HepG2 (cell line): ENCODE results near the gene HOXC11. TPM values are rescaled to one million over a fixed set of nuclear protein-coding genes. Genes with fewer than 3 reads are reported as not detected.

Experiments
- AGO2 ChIP-seq: fragments of 200-400 bp; formaldehyde crosslinking; optimal IDR thresholded peaks from 2 replicates; pipeline ENCODE3; 2017; ENCODE audit warnings: mild to moderate bottlenecking, low read depth, low read length, moderate library complexity
- FLYWCH1 ChIP-seq: sonication (generic); formaldehyde crosslinking; IDR thresholded peaks from 2 replicates; pipeline ENCODE4 v1.8.1; 2023; ENCODE audit warnings: mild to moderate bottlenecking, missing genetic modification reagents
- HDAC6 ChIP-seq: fragments of 200-600 bp; sonication (generic); IDR thresholded peaks from 2 replicates; pipeline ENCODE4 v1.7.0; 2017; ENCODE audit warnings: mild to moderate bottlenecking, antibody characterized with exemption, low read length, low read depth
- MTA3 ChIP-seq: sonication (generic); formaldehyde crosslinking; IDR thresholded peaks from 2 replicates; pipeline ENCODE4 v1.4.0; 2020; ENCODE audit warnings: missing genetic modification reagents
- NAIF1 ChIP-seq: sonication (generic); formaldehyde crosslinking; IDR thresholded peaks from 2 replicates; pipeline ENCODE4 v1.5.0; 2020; ENCODE audit warnings: mild to moderate bottlenecking, missing genetic modification reagents, borderline replicate concordance
- NR2F1 ChIP-seq, 2 experiments: fragments of 450-650 bp in 1 of 2; formaldehyde crosslinking in 1 of 2; IDR thresholded peaks; 2 replicates each; pipeline versions ENCODE4 v1.5.0 to v1.6.1; 2016 to 2020; ENCODE audit warnings: mild to moderate bottlenecking in 1 of 2, missing compliant biosample characterization in 1 of 2, missing genetic modification reagents in 1 of 2, moderate library complexity in 1 of 2
- RFXANK ChIP-seq: IDR thresholded peaks from 2 replicates; pipeline ENCODE4 v1.6.1; 2016
- SP1 ChIP-seq, 2 experiments: fragments of 450-650 bp in 1 of 2; sonication (generic) in 1 of 2; formaldehyde crosslinking in 1 of 2; IDR thresholded peaks; 2 replicates each; pipeline versions ENCODE4 v1.4.0 to v1.6.1; 2016 to 2020; ENCODE audit warnings: missing genetic modification reagents in 1 of 2
- THYN1 ChIP-seq: sonication (generic); formaldehyde crosslinking; IDR thresholded peaks from 2 replicates; pipeline ENCODE4 v1.8.1; 2023; ENCODE audit warnings: low read depth, mild to moderate bottlenecking, moderate library complexity, missing genetic modification reagents, borderline replicate concordance
- ZMYM4 ChIP-seq: sonication (generic); formaldehyde crosslinking; IDR thresholded peaks from 2 replicates; pipeline ENCODE4 v1.8.1; 2023; ENCODE audit warnings: mild to moderate bottlenecking, missing genetic modification reagents
- ZNF256 ChIP-seq: sonication (generic); formaldehyde crosslinking; conservative IDR thresholded peaks from 2 replicates; pipeline ENCODE4 v1.4.0; 2020; ENCODE audit warnings: missing genetic modification reagents
- ZNF260 ChIP-seq: sonication (generic); formaldehyde crosslinking; IDR thresholded peaks from 2 replicates; pipeline ENCODE4 v1.4.0; 2020; ENCODE audit warnings: missing genetic modification reagents, low read depth, mild to moderate bottlenecking, borderline replicate concordance
- ZNF333 ChIP-seq: sonication (generic); formaldehyde crosslinking; IDR thresholded peaks from 2 replicates; pipeline ENCODE4 v1.4.0; 2020; ENCODE audit warnings: mild to moderate bottlenecking, missing genetic modification reagents, borderline replicate concordance
- ZNF367 ChIP-seq: sonication (generic); formaldehyde crosslinking; IDR thresholded peaks from 2 replicates; pipeline ENCODE4 v1.4.0; 2020; ENCODE audit warnings: missing genetic modification reagents, borderline replicate concordance
- ZNF556 ChIP-seq: sonication (generic); formaldehyde crosslinking; IDR thresholded peaks from 2 replicates; pipeline ENCODE4 v1.4.0; 2020; ENCODE audit warnings: mild to moderate bottlenecking, missing genetic modification reagents, borderline replicate concordance
- polyA plus RNA-seq, 8 experiments: library from polyadenylated mRNA; depleted of rRNA in 3 of 8; stranded (reverse) in 7 of 8; unstranded in 1 of 8; fragments of >200 nt; fragmentation: Illumina TruSeq in 4 of 8; extraction: Trizol in 4 of 8; gene quantifications; 2 replicates each; pipeline versions ENCODE4 v1.2.1 to v1.2.3, GENCODE V29; 2011 to 2016; ENCODE audit warnings: low read depth in 4 of 8, missing spikeins in 1 of 8, mixed read lengths in 1 of 8; ENCODE audit not compliant: insufficient read depth in 1 of 8
- total RNA-seq, 5 experiments: library from RNA; depleted of rRNA; stranded (reverse); fragments of >200 nt; fragmentation: Illumina TruSeq; extraction: Trizol; gene quantifications; 2 replicates each; pipeline ENCODE4 v1.2.3, GENCODE V29; 2016; ENCODE audit warnings: low read depth in 1 of 5
- TF ChIP-seq, protein P1 (sequence below): sonication (generic); formaldehyde crosslinking; IDR thresholded peaks from 2 replicates; pipeline ENCODE4 v1.4.0; 2020; ENCODE audit warnings: mild to moderate bottlenecking, missing genetic modification reagents
- TF ChIP-seq, protein P2 (sequence below): sonication (generic); formaldehyde crosslinking; IDR thresholded peaks from 2 replicates; pipeline ENCODE4 v1.8.1; 2023; ENCODE audit warnings: mild to moderate bottlenecking, missing genetic modification reagents
- TF ChIP-seq, protein P3 (sequence below): sonication (generic); formaldehyde crosslinking; IDR thresholded peaks from 2 replicates; pipeline ENCODE4 v1.4.0; 2020; ENCODE audit warnings: low read depth, missing genetic modification reagents

The HOXC11 gene
- total and polyA plus RNA-seq, 2 of the 13 experiments (the other 11 are each of a cell fraction or from before 2014, with no cell fraction given), result not detected

DNA sequence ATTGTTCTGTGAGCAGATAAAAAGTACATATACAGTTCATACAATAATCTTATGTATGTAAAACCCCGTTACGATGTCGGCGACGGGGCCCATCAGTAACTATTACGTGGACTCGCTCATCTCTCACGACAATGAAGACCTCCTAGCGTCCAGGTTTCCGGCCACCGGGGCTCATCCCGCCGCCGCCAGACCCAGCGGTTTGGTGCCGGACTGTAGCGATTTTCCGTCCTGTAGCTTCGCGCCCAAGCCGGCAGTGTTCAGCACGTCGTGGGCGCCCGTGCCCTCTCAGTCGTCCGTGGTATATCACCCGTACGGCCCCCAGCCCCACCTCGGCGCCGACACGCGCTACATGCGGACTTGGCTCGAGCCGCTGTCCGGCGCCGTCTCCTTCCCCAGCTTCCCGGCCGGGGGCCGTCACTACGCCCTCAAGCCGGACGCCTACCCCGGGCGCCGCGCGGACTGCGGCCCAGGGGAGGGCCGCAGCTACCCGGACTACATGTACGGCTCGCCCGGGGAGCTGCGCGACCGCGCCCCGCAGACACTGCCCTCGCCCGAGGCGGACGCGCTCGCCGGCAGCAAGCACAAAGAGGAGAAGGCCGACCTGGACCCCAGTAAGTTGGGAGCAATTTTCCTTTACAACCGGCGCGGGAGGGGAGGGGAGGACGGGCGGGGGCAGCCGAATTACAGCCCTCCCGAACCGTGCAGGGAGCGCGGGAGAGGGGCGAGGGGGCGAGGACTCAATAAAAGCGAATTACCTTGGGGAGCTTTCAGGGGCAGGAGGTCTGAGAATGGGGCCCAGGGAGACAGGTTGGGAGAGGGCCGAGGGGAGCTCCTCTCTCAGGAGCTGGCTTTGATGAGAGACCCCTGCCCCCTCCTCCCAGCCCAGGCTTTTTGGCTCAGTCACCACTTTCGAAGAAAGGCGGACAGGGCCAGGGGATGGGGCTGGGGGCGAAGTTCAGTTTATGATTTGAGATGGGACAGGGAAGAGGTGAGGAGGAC lies 27.5 kb downstream of the HOXC11 start, which contains the start of gene HOXC9 (continued):
- TF ChIP-seq, protein P1, sequence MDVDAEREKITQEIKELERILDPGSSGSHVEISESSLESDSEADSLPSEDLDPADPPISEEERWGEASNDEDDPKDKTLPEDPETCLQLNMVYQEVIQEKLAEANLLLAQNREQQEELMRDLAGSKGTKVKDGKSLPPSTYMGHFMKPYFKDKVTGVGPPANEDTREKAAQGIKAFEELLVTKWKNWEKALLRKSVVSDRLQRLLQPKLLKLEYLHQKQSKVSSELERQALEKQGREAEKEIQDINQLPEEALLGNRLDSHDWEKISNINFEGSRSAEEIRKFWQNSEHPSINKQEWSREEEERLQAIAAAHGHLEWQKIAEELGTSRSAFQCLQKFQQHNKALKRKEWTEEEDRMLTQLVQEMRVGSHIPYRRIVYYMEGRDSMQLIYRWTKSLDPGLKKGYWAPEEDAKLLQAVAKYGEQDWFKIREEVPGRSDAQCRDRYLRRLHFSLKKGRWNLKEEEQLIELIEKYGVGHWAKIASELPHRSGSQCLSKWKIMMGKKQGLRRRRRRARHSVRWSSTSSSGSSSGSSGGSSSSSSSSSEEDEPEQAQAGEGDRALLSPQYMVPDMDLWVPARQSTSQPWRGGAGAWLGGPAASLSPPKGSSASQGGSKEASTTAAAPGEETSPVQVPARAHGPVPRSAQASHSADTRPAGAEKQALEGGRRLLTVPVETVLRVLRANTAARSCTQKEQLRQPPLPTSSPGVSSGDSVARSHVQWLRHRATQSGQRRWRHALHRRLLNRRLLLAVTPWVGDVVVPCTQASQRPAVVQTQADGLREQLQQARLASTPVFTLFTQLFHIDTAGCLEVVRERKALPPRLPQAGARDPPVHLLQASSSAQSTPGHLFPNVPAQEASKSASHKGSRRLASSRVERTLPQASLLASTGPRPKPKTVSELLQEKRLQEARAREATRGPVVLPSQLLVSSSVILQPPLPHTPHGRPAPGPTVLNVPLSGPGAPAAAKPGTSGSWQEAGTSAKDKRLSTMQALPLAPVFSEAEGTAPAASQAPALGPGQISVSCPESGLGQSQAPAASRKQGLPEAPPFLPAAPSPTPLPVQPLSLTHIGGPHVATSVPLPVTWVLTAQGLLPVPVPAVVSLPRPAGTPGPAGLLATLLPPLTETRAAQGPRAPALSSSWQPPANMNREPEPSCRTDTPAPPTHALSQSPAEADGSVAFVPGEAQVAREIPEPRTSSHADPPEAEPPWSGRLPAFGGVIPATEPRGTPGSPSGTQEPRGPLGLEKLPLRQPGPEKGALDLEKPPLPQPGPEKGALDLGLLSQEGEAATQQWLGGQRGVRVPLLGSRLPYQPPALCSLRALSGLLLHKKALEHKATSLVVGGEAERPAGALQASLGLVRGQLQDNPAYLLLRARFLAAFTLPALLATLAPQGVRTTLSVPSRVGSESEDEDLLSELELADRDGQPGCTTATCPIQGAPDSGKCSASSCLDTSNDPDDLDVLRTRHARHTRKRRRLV (CRISPR knock-in tag), result no peak
- TF ChIP-seq THYN1 (no peak), FLYWCH1 (CRISPR knock-in tag) (no peak), SP1 (IDR thresholded peaks at IDR 0.05) (no peak), SP1 (CRISPR knock-in tag; IDR thresholded peaks at IDR 0.05) (no peak), AGO2 (no peak), RFXANK (no peak), HDAC6 (no peak), NR2F1 (CRISPR knock-in tag; IDR thresholded peaks at IDR 0.05) (no peak), ZNF260 (CRISPR knock-in tag) (no peak), NAIF1 (CRISPR knock-in tag) (no peak), ZNF333 (CRISPR knock-in tag) (no peak), ZNF367 (CRISPR knock-in tag) (no peak), ZMYM4 (CRISPR knock-in tag) (no peak), ZNF256 (CRISPR knock-in tag) (no peak), MTA3 (CRISPR knock-in tag) (no peak), ZNF556 (CRISPR knock-in tag) (no peak)
- TF ChIP-seq, protein P2, sequence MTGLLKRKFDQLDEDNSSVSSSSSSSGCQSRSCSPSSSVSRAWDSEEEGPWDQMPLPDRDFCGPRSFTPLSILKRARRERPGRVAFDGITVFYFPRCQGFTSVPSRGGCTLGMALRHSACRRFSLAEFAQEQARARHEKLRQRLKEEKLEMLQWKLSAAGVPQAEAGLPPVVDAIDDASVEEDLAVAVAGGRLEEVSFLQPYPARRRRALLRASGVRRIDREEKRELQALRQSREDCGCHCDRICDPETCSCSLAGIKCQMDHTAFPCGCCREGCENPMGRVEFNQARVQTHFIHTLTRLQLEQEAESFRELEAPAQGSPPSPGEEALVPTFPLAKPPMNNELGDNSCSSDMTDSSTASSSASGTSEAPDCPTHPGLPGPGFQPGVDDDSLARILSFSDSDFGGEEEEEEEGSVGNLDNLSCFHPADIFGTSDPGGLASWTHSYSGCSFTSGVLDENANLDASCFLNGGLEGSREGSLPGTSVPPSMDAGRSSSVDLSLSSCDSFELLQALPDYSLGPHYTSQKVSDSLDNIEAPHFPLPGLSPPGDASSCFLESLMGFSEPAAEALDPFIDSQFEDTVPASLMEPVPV (CRISPR knock-in tag), result peak; percentile 64; the same call in 1 of the 2 replicates
- TF ChIP-seq, protein P3, sequence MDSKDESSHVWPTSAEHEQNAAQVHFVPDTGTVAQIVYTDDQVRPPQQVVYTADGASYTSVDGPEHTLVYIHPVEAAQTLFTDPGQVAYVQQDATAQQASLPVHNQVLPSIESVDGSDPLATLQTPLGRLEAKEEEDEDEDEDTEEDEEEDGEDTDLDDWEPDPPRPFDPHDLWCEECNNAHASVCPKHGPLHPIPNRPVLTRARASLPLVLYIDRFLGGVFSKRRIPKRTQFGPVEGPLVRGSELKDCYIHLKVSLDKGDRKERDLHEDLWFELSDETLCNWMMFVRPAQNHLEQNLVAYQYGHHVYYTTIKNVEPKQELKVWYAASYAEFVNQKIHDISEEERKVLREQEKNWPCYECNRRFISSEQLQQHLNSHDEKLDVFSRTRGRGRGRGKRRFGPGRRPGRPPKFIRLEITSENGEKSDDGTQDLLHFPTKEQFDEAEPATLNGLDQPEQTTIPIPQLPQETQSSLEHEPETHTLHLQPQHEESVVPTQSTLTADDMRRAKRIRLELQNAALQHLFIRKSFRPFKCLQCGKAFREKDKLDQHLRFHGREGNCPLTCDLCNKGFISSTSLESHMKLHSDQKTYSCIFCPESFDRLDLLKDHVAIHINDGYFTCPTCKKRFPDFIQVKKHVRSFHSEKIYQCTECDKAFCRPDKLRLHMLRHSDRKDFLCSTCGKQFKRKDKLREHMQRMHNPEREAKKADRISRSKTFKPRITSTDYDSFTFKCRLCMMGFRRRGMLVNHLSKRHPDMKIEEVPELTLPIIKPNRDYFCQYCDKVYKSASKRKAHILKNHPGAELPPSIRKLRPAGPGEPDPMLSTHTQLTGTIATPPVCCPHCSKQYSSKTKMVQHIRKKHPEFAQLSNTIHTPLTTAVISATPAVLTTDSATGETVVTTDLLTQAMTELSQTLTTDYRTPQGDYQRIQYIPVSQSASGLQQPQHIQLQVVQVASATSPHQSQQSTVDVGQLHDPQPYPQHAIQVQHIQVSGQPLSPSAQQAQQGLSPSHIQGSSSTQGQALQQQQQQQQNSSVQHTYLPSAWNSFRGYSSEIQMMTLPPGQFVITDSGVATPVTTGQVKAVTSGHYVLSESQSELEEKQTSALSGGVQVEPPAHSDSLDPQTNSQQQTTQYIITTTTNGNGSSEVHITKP (CRISPR knock-in tag), result no peak
